ENCODE measurements around the gene ELMOD3.
"Not testable (repeated sequence)": the region's sequence is repeated elsewhere in the genome, so short reads cannot be mapped to it uniquely, and the experiment has no call there.

Gene ELMOD3

GRCh38 chr2:85376291-85377065, 21.9 kb downstream of the ELMOD3 start:
- TF ChIP-seq, protein P1, sequence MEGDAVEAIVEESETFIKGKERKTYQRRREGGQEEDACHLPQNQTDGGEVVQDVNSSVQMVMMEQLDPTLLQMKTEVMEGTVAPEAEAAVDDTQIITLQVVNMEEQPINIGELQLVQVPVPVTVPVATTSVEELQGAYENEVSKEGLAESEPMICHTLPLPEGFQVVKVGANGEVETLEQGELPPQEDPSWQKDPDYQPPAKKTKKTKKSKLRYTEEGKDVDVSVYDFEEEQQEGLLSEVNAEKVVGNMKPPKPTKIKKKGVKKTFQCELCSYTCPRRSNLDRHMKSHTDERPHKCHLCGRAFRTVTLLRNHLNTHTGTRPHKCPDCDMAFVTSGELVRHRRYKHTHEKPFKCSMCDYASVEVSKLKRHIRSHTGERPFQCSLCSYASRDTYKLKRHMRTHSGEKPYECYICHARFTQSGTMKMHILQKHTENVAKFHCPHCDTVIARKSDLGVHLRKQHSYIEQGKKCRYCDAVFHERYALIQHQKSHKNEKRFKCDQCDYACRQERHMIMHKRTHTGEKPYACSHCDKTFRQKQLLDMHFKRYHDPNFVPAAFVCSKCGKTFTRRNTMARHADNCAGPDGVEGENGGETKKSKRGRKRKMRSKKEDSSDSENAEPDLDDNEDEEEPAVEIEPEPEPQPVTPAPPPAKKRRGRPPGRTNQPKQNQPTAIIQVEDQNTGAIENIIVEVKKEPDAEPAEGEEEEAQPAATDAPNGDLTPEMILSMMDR (IDR thresholded peaks at IDR 0.05; ENCODE audit: insufficient read depth, low read length, poor library complexity, severe bottlenecking) = no peak
- Histone ChIP-seq H3K36me3 (ENCODE audit: control insufficient read depth, insufficient read depth, low read length) (peaks cover 2% of the 10 kb centered on the region), H3K4me3 (replicated peaks; ENCODE audit: low read depth, low read length) (no peak overlapping the region), H3K27me3 (replicated peaks; ENCODE audit: control insufficient read depth, insufficient read depth, low read length) (no peaks in the 10 kb centered on the region)
- DNase-seq (ENCODE audit: extremely low read depth, insufficient read length) = no peak

GRCh38 chr2:85377083-85377482, 22.5 kb downstream of the ELMOD3 start:
- no peak for DNase-seq (ENCODE audit: extremely low read depth, insufficient read length)
- TF ChIP-seq, protein P1 (IDR thresholded peaks at IDR 0.05; ENCODE audit: insufficient read depth, low read length, poor library complexity, severe bottlenecking) = no peak
- H3K36me3 ChIP-seq (ENCODE audit: control insufficient read depth, insufficient read depth, low read length) = peaks cover 2% of the 10 kb centered on the region
- no peak overlapping the region for H3K4me3 ChIP-seq (replicated peaks; ENCODE audit: low read depth, low read length)
- no peaks in the 10 kb centered on the region for H3K27me3 ChIP-seq (replicated peaks; ENCODE audit: control insufficient read depth, insufficient read depth, low read length)

- DNase-seq (ENCODE audit: extremely low read depth, insufficient read length) = no peak
- Histone ChIP-seq H3K36me3 (ENCODE audit: control insufficient read depth, insufficient read depth, low read length) (peaks cover 2% of the 10 kb centered on the region), H3K27me3 (replicated peaks; ENCODE audit: control insufficient read depth, insufficient read depth, low read length) (no peaks in the 10 kb centered on the region), H3K4me3 (replicated peaks; ENCODE audit: low read depth, low read length) (no peak overlapping the region)
- TF ChIP-seq, protein P1 (IDR thresholded peaks at IDR 0.05; ENCODE audit: insufficient read depth, low read length, poor library complexity, severe bottlenecking) = no peak
Observed at GRCh38 chr2:85378257-85378656, 23.7 kb downstream of the ELMOD3 start.

- H3K36me3 ChIP-seq (ENCODE audit: control insufficient read depth, insufficient read depth, low read length) = peaks cover 2% of the 10 kb centered on the region
- H3K27me3 ChIP-seq (replicated peaks; ENCODE audit: control insufficient read depth, insufficient read depth, low read length) = no peaks in the 10 kb centered on the region
- no peak for DNase-seq (ENCODE audit: extremely low read depth, insufficient read length)
- TF ChIP-seq, protein P1 (IDR thresholded peaks at IDR 0.05; ENCODE audit: insufficient read depth, low read length, poor library complexity, severe bottlenecking) = no peak
- H3K4me3 ChIP-seq (replicated peaks; ENCODE audit: low read depth, low read length) = no peak overlapping the region
Observed at GRCh38 chr2:85380048-85380447, 25.5 kb downstream of the ELMOD3 start.

DNA sequence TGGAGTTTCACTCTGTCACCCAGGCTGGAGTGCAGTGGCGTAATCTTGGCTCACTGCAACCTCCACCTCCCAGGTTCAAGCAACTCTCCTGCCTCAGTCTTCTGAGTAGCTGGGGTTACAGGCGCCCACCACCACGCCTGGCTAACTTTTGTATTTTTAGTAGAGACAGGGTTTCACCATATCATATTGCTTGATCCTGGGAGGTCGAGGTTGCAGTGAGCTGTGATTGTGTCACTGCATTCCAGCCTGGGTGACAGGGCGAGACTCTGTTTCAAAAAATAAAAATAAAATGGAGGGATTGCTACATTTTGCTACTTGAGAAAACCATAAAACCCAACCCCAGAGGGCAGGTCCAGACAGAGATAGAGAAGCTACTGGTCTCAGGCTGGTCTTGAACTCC, 28.6 kb downstream of the ELMOD3 start:
- not testable (repeated sequence) for H3K27me3 ChIP-seq (replicated peaks; ENCODE audit: control insufficient read depth, insufficient read depth, low read length); DNase-seq (ENCODE audit: extremely low read depth, insufficient read length); H3K36me3 ChIP-seq (ENCODE audit: control insufficient read depth, insufficient read depth, low read length); H3K4me3 ChIP-seq (replicated peaks; ENCODE audit: low read depth, low read length)

- peaks cover 11% of the 10 kb centered on the region for H3K36me3 ChIP-seq (ENCODE audit: control insufficient read depth, insufficient read depth, low read length)
- H3K4me3 ChIP-seq (replicated peaks; ENCODE audit: low read depth, low read length) = no peak overlapping the region
- DNase-seq (ENCODE audit: extremely low read depth, insufficient read length) = no peak
- TF ChIP-seq, protein P1 (IDR thresholded peaks at IDR 0.05; ENCODE audit: insufficient read depth, low read length, poor library complexity, severe bottlenecking) = no peak
- H3K27me3 ChIP-seq (replicated peaks; ENCODE audit: control insufficient read depth, insufficient read depth, low read length) = no peaks in the 10 kb centered on the region
Observed at GRCh38 chr2:85383850-85384249, 29.3 kb downstream of the ELMOD3 start.

Measured in GM06990 (cell line).